ENCODE results near the gene LIPC. TPM values are rescaled to one million over a fixed set of nuclear protein-coding genes. Genes with fewer than 3 reads are reported as not detected.

LIPC gene
- total RNA-seq, 1 donor from 2014 or later, result not detected

DNA sequence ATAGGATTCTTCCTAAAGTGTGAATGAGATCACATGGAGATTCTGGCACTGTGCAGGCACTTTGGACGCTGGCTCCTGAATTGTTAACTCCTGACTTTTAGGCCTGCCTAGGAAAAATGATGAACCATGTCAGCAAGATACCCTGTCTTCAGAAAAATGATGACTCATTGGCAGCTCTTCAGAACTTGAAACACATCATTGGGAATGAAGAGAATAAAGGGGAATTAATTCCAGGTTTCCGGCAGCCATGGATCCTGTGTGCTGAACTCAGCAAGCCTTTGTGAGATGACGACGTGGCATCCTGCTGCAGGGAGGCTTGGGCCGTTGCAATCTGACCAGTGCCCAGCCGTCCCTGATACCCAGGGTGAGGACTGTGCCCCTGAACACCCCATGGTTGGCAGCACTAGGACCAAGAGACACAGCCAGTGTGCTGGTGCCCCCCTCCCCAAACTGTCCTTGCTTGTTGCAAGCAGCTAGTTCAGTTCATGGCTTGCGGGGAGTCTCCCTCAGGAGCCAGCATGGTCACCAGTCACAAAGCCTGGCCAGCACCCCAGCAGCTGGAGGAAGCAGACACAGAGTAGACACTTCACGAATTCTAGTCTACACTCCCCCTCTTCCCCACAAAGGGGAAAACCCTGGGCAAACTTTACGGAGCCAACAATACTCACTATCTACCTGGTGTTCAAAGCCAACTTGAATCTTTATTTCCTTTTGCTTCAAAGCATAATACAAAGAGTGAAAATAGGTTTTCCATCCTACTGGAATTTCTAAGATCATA is 7.8 kb upstream of the LIPC start:
- H3K9me3 Mint-ChIP-seq (ENCODE audit: unreplicated experiment), result no peaks in the 10 kb centered on the region
- no peak for DNase-seq (ENCODE audit: extremely low spot score, unreplicated experiment)
- no peaks in the 10 kb centered on the region for H3K27me3 Mint-ChIP-seq (ENCODE audit: unreplicated experiment)
- no peaks in the 10 kb centered on the region for H3K36me3 Mint-ChIP-seq (ENCODE audit: unreplicated experiment)
- H3K4me1 Mint-ChIP-seq (ENCODE audit: unreplicated experiment), result no peaks in the 10 kb centered on the region
- no peak overlapping the region for H3K4me3 Mint-ChIP-seq (ENCODE audit: unreplicated experiment)
- no peak overlapping the region for H3K27ac Mint-ChIP-seq (ENCODE audit: unreplicated experiment)
- TF ChIP-seq, protein P1, sequence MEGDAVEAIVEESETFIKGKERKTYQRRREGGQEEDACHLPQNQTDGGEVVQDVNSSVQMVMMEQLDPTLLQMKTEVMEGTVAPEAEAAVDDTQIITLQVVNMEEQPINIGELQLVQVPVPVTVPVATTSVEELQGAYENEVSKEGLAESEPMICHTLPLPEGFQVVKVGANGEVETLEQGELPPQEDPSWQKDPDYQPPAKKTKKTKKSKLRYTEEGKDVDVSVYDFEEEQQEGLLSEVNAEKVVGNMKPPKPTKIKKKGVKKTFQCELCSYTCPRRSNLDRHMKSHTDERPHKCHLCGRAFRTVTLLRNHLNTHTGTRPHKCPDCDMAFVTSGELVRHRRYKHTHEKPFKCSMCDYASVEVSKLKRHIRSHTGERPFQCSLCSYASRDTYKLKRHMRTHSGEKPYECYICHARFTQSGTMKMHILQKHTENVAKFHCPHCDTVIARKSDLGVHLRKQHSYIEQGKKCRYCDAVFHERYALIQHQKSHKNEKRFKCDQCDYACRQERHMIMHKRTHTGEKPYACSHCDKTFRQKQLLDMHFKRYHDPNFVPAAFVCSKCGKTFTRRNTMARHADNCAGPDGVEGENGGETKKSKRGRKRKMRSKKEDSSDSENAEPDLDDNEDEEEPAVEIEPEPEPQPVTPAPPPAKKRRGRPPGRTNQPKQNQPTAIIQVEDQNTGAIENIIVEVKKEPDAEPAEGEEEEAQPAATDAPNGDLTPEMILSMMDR (IDR thresholded peaks at IDR 0.05), result no peak

DNA sequence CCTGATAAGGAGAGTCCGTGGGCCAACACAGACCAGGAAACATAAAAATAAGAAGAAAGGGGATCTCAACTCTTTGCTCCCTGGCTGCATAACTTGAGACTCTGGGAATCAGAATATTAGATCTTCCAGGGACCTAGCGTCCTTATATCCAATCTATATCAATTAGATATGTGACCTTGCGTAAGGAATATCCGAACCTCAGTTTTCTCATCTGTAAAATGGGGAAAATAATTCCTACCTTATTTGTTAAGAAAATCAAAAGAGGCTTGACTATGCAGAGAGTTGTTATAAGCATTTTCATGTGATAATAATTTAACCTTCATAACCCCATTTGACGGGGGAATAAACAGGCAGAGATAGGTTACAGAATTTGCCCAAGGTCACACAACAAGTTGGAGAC is 7.1 kb upstream of the LIPC start:
- no peak for DNase-seq (ENCODE audit: extremely low spot score, unreplicated experiment)
- Mint-ChIP-seq H3K27me3 (ENCODE audit: unreplicated experiment) (no peaks in the 10 kb centered on the region), H3K4me3 (ENCODE audit: unreplicated experiment) (no peak overlapping the region), H3K9me3 (ENCODE audit: unreplicated experiment) (no peaks in the 10 kb centered on the region), H3K36me3 (ENCODE audit: unreplicated experiment) (no peaks in the 10 kb centered on the region), H3K27ac (ENCODE audit: unreplicated experiment) (no peak overlapping the region), H3K4me1 (ENCODE audit: unreplicated experiment) (no peaks in the 10 kb centered on the region)
- TF ChIP-seq, protein P1 (IDR thresholded peaks at IDR 0.05), result no peak

DNA sequence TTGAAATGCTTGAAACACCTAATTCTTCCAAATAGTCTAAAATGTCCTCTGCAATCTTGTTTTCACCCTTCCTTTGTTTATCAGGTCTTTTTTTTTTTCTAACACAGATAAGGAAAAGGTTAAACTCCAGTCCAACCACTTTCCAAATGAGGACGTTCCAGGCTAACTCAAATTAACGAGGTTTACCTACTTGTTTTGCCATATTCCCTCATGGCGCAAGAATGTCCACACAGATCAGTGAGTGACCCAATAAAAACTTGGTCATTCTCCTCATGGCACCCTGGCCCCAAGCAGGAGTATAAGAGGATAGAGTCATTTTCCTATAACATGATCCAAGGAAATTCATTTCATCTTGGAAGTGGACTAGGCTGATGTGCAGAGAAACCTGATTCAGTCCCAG is 6.6 kb upstream of the LIPC start:
- TF ChIP-seq, protein P1 (IDR thresholded peaks at IDR 0.05), result no peak
- Mint-ChIP-seq H3K9me3 (ENCODE audit: unreplicated experiment) (no peaks in the 10 kb centered on the region), H3K27ac (ENCODE audit: unreplicated experiment) (no peak overlapping the region), H3K36me3 (ENCODE audit: unreplicated experiment) (no peaks in the 10 kb centered on the region), H3K4me1 (ENCODE audit: unreplicated experiment) (no peaks in the 10 kb centered on the region), H3K27me3 (ENCODE audit: unreplicated experiment) (no peaks in the 10 kb centered on the region), H3K4me3 (ENCODE audit: unreplicated experiment) (no peak overlapping the region)
- no peak for DNase-seq (ENCODE audit: extremely low spot score, unreplicated experiment)

DNA sequence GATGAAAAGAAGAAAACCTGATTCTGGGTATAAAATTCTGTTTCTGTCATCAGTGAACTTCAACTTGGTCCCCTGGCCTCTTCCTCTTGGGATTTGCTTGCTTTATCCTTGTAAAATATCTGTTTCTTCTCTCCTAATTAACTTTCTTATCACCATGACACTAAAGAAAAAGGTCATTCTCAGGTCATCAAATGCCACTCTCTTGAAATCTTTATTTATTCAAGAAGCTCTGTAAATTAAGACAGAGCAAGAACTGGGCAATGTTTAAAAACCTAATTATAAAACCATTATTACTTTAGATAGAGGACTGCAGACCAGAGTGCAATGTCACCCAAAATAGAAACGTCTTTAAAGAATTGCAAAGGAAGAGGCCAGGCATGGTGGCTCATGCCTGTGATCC is 6.0 kb upstream of the LIPC start:
- no peak for DNase-seq (ENCODE audit: extremely low spot score, unreplicated experiment)
- Mint-ChIP-seq H3K4me1 (ENCODE audit: unreplicated experiment) (no peaks in the 10 kb centered on the region), H3K9me3 (ENCODE audit: unreplicated experiment) (no peaks in the 10 kb centered on the region), H3K27ac (ENCODE audit: unreplicated experiment) (no peak overlapping the region), H3K4me3 (ENCODE audit: unreplicated experiment) (no peak overlapping the region), H3K27me3 (ENCODE audit: unreplicated experiment) (no peaks in the 10 kb centered on the region), H3K36me3 (ENCODE audit: unreplicated experiment) (no peaks in the 10 kb centered on the region)
- TF ChIP-seq, protein P1 (IDR thresholded peaks at IDR 0.05), result no peak

DNA sequence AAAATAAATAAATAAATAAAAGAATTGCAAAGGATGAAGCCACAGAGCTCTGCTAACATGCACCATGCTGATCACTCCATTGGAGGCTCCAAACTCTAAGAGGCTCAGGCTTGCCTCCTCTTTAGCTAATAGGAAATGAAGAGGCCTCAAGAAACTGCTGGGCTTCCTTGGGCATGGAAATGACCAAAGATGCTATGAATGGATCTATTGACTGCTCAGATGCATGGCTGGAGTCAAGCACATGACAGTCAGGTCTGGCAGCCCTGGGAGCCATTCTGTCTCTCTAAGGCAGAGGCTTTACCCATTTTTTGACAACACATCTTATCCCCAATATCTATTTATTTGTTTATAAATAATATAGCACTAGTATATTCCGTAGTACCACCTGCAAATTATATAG is 5.3 kb upstream of the LIPC start:
- Mint-ChIP-seq H3K4me3 (ENCODE audit: unreplicated experiment) (no peak overlapping the region), H3K27ac (ENCODE audit: unreplicated experiment) (no peak overlapping the region), H3K36me3 (ENCODE audit: unreplicated experiment) (no peaks in the 10 kb centered on the region), H3K27me3 (ENCODE audit: unreplicated experiment) (no peaks in the 10 kb centered on the region), H3K4me1 (ENCODE audit: unreplicated experiment) (no peaks in the 10 kb centered on the region), H3K9me3 (ENCODE audit: unreplicated experiment) (no peaks in the 10 kb centered on the region)
- TF ChIP-seq, protein P1 (IDR thresholded peaks at IDR 0.05), result no peak
- no peak for DNase-seq (ENCODE audit: extremely low spot score, unreplicated experiment)
